Thoracic aorta (tissue), 2 donors: Measurements from ENCODE around the gene PSMD1. TPM values are rescaled to one million over a fixed set of nuclear protein-coding genes. Genes with fewer than 3 reads are reported as not detected.

Source experiments
- ATAC-seq: fragments of 150-250 bp; one replicate; pipeline ENCODE4 v1.8.0; 2017; ENCODE audit warnings: low read depth; ENCODE audit not compliant: insufficient number of reproducible peaks, low FRiP score
- DNase-seq: peaks from one replicate; pipeline ENCODE4 v3.0.0-alpha.2; 2020; ENCODE audit warnings: low spot score
- H3K27ac ChIP-seq, 2 donors: fragments of 200-600 bp; sonication (generic); 1 replicate in 1 of 2; 2 replicates in 1 of 2; pipeline ENCODE4 v1.5.1; 2016; ENCODE audit warnings: mild to moderate bottlenecking in 2 of 2, moderate library complexity in 2 of 2
- H3K27me3 ChIP-seq: fragments of 200-600 bp; sonication (generic); replicated peaks from 2 replicates; pipeline ENCODE4 v1.6.0; 2016; ENCODE audit warnings: mild to moderate bottlenecking; ENCODE audit not compliant: insufficient read depth
- H3K36me3 ChIP-seq: fragments of 200-600 bp; sonication (generic); one replicate; pipeline ENCODE4 v1.5.1; 2016
- H3K4me1 ChIP-seq, 2 donors: fragments of 200-600 bp; sonication (generic); 1 replicate in 1 of 2; 2 replicates in 1 of 2; pipeline versions ENCODE4 v1.5.1 to v1.6.0; 2016; ENCODE audit warnings: low read depth in 2 of 2, mild to moderate bottlenecking in 1 of 2; ENCODE audit not compliant: control insufficient read depth in 1 of 2
- H3K4me3 ChIP-seq: fragments of 200-600 bp; sonication (generic); 2 replicates; pipeline ENCODE4 v1.5.1; 2016; ENCODE audit warnings: mild to moderate bottlenecking
- H3K9me3 ChIP-seq: fragments of 200-600 bp; sonication (generic); 2 replicates; pipeline ENCODE4 v1.5.1; 2016
- CTCF ChIP-seq: fragments of 200-600 bp; sonication (generic); IDR thresholded peaks from one replicate; pipeline ENCODE4 v1.5.1; 2019; ENCODE audit warnings: antibody characterized with exemption
- total RNA-seq, 2 donors: library from RNA; depleted of rRNA; stranded (reverse); fragments of >200 nt; gene quantifications; one replicate each; pipeline versions ENCODE4 v1.1.0 to v1.2.3, GENCODE V29; 2016

PSMD1 gene
- total RNA-seq, 2 donors from 2014 or later = 42.2 to 73.5 TPM

- H3K9me3 ChIP-seq = no peaks in the 10 kb centered on the region
- no peaks in the 10 kb centered on the region for H3K27me3 ChIP-seq
- H3K4me1 ChIP-seq = no peaks in the 10 kb centered on the region
- DNase-seq (no peak), ATAC-seq (no peak)
- no peak for TF ChIP-seq CTCF
- H3K36me3 ChIP-seq = no peaks in the 10 kb centered on the region
- no peak overlapping the region for H3K27ac ChIP-seq
- no peak overlapping the region for H3K4me3 ChIP-seq
Measured at GRCh38 chr2:231029563-231029962, 27.1 kb upstream of the PSMD1 start.

- Histone ChIP-seq H3K36me3 (no peaks in the 10 kb centered on the region), H3K27ac (no peak overlapping the region), H3K4me3 (no peak overlapping the region), H3K27me3 (no peaks in the 10 kb centered on the region), H3K9me3 (no peaks in the 10 kb centered on the region), H3K4me1 (no peaks in the 10 kb centered on the region)
- no peak for TF ChIP-seq CTCF
- ATAC-seq (no peak), DNase-seq (no peak)
Measured at GRCh38 chr2:231030725-231031124, 25.9 kb upstream of the PSMD1 start.

GRCh38 chr2:231032575-231033140 is 24.0 kb upstream of the PSMD1 start:
- Histone ChIP-seq H3K27ac (no peak overlapping the region), H3K4me3 (no peak overlapping the region), H3K4me1 (no peaks in the 10 kb centered on the region), H3K27me3 (peaks cover 10% of the 10 kb centered on the region), H3K36me3 (no peaks in the 10 kb centered on the region), H3K9me3 (no peaks in the 10 kb centered on the region)
- no peak for ATAC-seq
- no peak for DNase-seq
- no peak for TF ChIP-seq CTCF

GRCh38 chr2:231033147-231034132 is 23.2 kb upstream of the PSMD1 start:
- peaks cover 10% of the 10 kb centered on the region for H3K27me3 ChIP-seq
- H3K4me3 ChIP-seq = no peak overlapping the region
- DNase-seq (no peak), ATAC-seq (no peak)
- no peak overlapping the region for H3K27ac ChIP-seq
- TF ChIP-seq CTCF = no peak
- no peaks in the 10 kb centered on the region for H3K4me1 ChIP-seq
- no peaks in the 10 kb centered on the region for H3K9me3 ChIP-seq
- no peaks in the 10 kb centered on the region for H3K36me3 ChIP-seq

GRCh38 chr2:231034291-231034882 is 22.3 kb upstream of the PSMD1 start:
- no peaks in the 10 kb centered on the region for H3K36me3 ChIP-seq
- H3K27me3 ChIP-seq = peaks cover 10% of the 10 kb centered on the region
- no peak overlapping the region for H3K27ac ChIP-seq
- TF ChIP-seq CTCF = no peak
- no peaks in the 10 kb centered on the region for H3K9me3 ChIP-seq
- ATAC-seq (no peak), DNase-seq (no peak)
- no peak overlapping the region for H3K4me3 ChIP-seq
- H3K4me1 ChIP-seq = no peaks in the 10 kb centered on the region
